Hepatocyte (in vitro differentiated cells): ENCODE measurements around the gene FBXL17. TPM values are rescaled to one million over a fixed set of nuclear protein-coding genes. Genes with fewer than 3 reads are reported as not detected.

ENCODE experiments used
- DNase-seq: peaks from one replicate; pipeline ENCODE4 v3.0.0-alpha.2; 2016; ENCODE audit warnings: low spot score
- H2AFZ ChIP-seq: fragments of 200-600 bp; sonication (generic); 2 replicates; pipeline ENCODE4 v1.6.0; 2016; ENCODE audit warnings: antibody characterized with exemption, mild to moderate bottlenecking
- H3K27ac ChIP-seq: fragments of 200-600 bp; sonication (generic); 2 replicates; pipeline ENCODE4 v1.5.1; 2016; ENCODE audit warnings: mild to moderate bottlenecking
- H3K27me3 ChIP-seq: fragments of 200-600 bp; sonication (generic); 2 replicates; pipeline ENCODE4 v1.6.1; 2016
- H3K36me3 ChIP-seq: fragments of 200-600 bp; sonication (generic); replicated peaks from 2 replicates; pipeline ENCODE4 v1.5.1; 2016; ENCODE audit warnings: low read depth; ENCODE audit not compliant: insufficient read depth
- H3K4me1 ChIP-seq: fragments of 200-600 bp; sonication (generic); 2 replicates; pipeline ENCODE4 v1.5.1; 2016; ENCODE audit warnings: mild to moderate bottlenecking, moderate library complexity; ENCODE audit not compliant: insufficient read depth
- H3K4me2 ChIP-seq: fragments of 200-600 bp; sonication (generic); 2 replicates; pipeline ENCODE4 v1.6.0; 2016
- H3K4me3 ChIP-seq: fragments of 200-600 bp; sonication (generic); 2 replicates; pipeline ENCODE4 v1.5.1; 2016; ENCODE audit warnings: mild to moderate bottlenecking
- H3K79me2 ChIP-seq: fragments of 200-600 bp; sonication (generic); 2 replicates; pipeline ENCODE4 v1.6.0; 2017; ENCODE audit warnings: mild to moderate bottlenecking
- H3K9me2 ChIP-seq: fragments of 200-600 bp; sonication (generic); replicated peaks from 2 replicates; pipeline ENCODE4 v1.6.0; 2017; ENCODE audit warnings: mild to moderate bottlenecking; ENCODE audit not compliant: insufficient read depth
- H3K9me3 ChIP-seq: fragments of 200-600 bp; sonication (generic); 2 replicates; pipeline ENCODE4 v1.5.1; 2016; ENCODE audit warnings: low read depth, mild to moderate bottlenecking
- H4K20me1 ChIP-seq: fragments of 200-600 bp; sonication (generic); 2 replicates; pipeline ENCODE4 v1.6.0; 2016; ENCODE audit warnings: mild to moderate bottlenecking; ENCODE audit not compliant: insufficient read depth, poor library complexity, severe bottlenecking
- CTCF ChIP-seq: fragments of 200-600 bp; sonication (generic); IDR thresholded peaks from 2 replicates; pipeline ENCODE4 v1.5.1; 2016; ENCODE audit warnings: antibody characterized with exemption, mild to moderate bottlenecking; ENCODE audit not compliant: poor library complexity
- EZH2 ChIP-seq: fragments of 200-600 bp; sonication (generic); IDR thresholded peaks from 2 replicates; pipeline ENCODE4 v1.6.1; 2016; ENCODE audit warnings: antibody characterized with exemption, mild to moderate bottlenecking, borderline replicate concordance
- EZH2phosphoT487 ChIP-seq: fragments of 200-600 bp; sonication (generic); IDR thresholded peaks from one replicate; pipeline ENCODE4 v1.6.1; 2018; ENCODE audit warnings: antibody characterized with exemption, mild to moderate bottlenecking, low read depth, moderate library complexity; ENCODE audit not compliant: unreplicated experiment, severe bottlenecking
- WGBS: methylation state at CpG from one replicate; pipeline ENCODE4 v1.1.6; 2016; ENCODE audit warnings: low lambda C conversion rate; ENCODE audit errors: missing lambda C conversion rate; 5-methylcytosine and 5-hydroxymethylcytosine counted together
- polyA plus RNA-seq: library from polyadenylated mRNA; unstranded; fragments of >200 nt; fragmentation: Nextera tagmentation; extraction: Ambion mirVana; gene quantifications from 2 replicates; pipeline ENCODE4 v1.2.1, GENCODE V29; 2016
- total RNA-seq: library from RNA; depleted of rRNA; stranded (reverse); fragments of >200 nt; gene quantifications from 2 replicates; pipeline ENCODE4 v1.2.3, GENCODE V29; 2014

The FBXL17 gene
- total and polyA plus RNA-seq, 2 experiments from 2014 or later = 12.5 to 18.2 TPM

- Histone ChIP-seq H3K9me2 (no peaks in the 10 kb centered on the region), H3K4me2 (no peak overlapping the region), H2AFZ (no peak overlapping the region), H3K4me1 (no peaks in the 10 kb centered on the region), H3K36me3 (no peaks in the 10 kb centered on the region), H3K9me3 (no peaks in the 10 kb centered on the region), H3K4me3 (no peak overlapping the region), H3K79me2 (no peaks in the 10 kb centered on the region), H3K27ac (no peak overlapping the region), H3K27me3 (no peaks in the 10 kb centered on the region), H4K20me1 (no peaks in the 10 kb centered on the region)
- 81% methylated on average over 7 of the region's 7 CpGs for WGBS
- no peak for TF ChIP-seq EZH2
- TF ChIP-seq EZH2phosphoT487 = no peak
- TF ChIP-seq CTCF = no peak
- DNase-seq = no peak
These were observed 199.9 kb downstream of the FBXL17 start for GRCh38 chr5:108181975-108182374.

DNA sequence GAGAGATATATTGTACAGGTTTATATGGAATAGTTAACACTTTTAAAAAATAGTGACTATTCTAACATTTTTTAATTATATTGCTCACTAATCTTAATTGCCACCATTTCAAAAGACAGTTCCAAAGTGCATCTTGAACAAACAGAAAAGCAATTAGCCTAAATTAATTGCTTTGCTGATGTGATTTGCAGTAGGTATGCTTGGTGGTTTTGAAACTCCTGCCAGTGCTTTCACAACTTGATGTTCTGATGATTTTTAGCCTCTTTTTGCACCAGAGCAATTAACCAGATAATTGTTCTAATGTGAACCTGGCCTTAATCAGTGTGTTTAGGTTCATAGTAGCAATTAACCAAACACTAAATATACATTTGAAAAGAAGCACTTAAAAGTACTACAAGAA is 207.6 kb downstream of the FBXL17 start:
- H3K4me2 ChIP-seq = no peak overlapping the region
- no peak overlapping the region for H3K27ac ChIP-seq
- no peak overlapping the region for H2AFZ ChIP-seq
- H3K9me3 ChIP-seq = no peaks in the 10 kb centered on the region
- H3K9me2 ChIP-seq = no peaks in the 10 kb centered on the region
- TF ChIP-seq EZH2 (no peak), EZH2phosphoT487 (no peak), CTCF (no peak)
- no peak overlapping the region for H3K4me3 ChIP-seq
- H3K36me3 ChIP-seq = no peaks in the 10 kb centered on the region
- no peaks in the 10 kb centered on the region for H3K79me2 ChIP-seq
- H3K4me1 ChIP-seq = no peaks in the 10 kb centered on the region
- DNase-seq = no peak
- H4K20me1 ChIP-seq = no peaks in the 10 kb centered on the region
- H3K27me3 ChIP-seq = no peaks in the 10 kb centered on the region

- TF ChIP-seq CTCF (no peak), EZH2 (no peak), EZH2phosphoT487 (no peak)
- H3K27ac ChIP-seq = no peak overlapping the region
- no peaks in the 10 kb centered on the region for H3K36me3 ChIP-seq
- no peaks in the 10 kb centered on the region for H3K27me3 ChIP-seq
- no peaks in the 10 kb centered on the region for H3K4me1 ChIP-seq
- no peaks in the 10 kb centered on the region for H3K9me3 ChIP-seq
- DNase-seq = no peak
- no peak overlapping the region for H3K4me3 ChIP-seq
- no peaks in the 10 kb centered on the region for H4K20me1 ChIP-seq
- no peaks in the 10 kb centered on the region for H3K9me2 ChIP-seq
- no peaks in the 10 kb centered on the region for H3K79me2 ChIP-seq
- no peak overlapping the region for H3K4me2 ChIP-seq
- H2AFZ ChIP-seq = no peak overlapping the region
- 99% methylated on average over 6 of the region's 6 CpGs for WGBS
These were observed 210.1 kb downstream of the FBXL17 start for GRCh38 chr5:108171759-108172158.

DNA sequence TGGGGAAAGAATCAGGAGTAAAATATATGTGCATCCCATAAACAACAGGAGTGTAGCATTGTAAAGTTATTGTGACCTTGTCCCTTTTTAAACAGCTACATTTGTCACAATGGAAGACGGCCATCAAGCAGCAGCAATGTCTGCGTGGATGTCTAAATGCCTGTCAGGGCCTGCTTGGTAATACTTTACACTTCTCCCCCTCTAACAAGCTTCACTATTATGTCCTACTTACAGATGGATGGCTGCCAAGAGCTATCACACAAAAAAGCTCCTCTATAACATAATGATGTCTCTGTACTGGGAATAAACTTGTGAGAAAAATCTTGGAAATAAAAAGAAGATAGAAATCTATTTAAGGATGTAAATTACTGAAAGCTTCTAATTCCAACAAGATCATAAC is 213.0 kb downstream of the FBXL17 start:
- Histone ChIP-seq H3K4me3 (no peak overlapping the region), H3K36me3 (no peaks in the 10 kb centered on the region), H3K9me3 (no peaks in the 10 kb centered on the region), H3K27ac (no peak overlapping the region), H3K27me3 (no peaks in the 10 kb centered on the region), H3K4me2 (no peak overlapping the region), H3K4me1 (no peaks in the 10 kb centered on the region), H3K79me2 (no peaks in the 10 kb centered on the region), H2AFZ (no peak overlapping the region), H4K20me1 (no peaks in the 10 kb centered on the region), H3K9me2 (no peaks in the 10 kb centered on the region)
- no peak for TF ChIP-seq CTCF
- no peak for TF ChIP-seq EZH2phosphoT487
- TF ChIP-seq EZH2 = no peak
- DNase-seq = no peak
- WGBS = 71% methylated on average over 2 of the region's 2 CpGs
